Uterus (tissue), 2 donors: ENCODE data around the gene INPP5A.

ENCODE experiments used
- CTCF ChIP-seq, 4 experiments: fragments of 200-600 bp in 2 of 4; fragments of 450-650 bp in 2 of 4; sonication (generic) in 2 of 4; IDR thresholded peaks; one replicate each; pipeline ENCODE4 v1.5.1; 2016 to 2019; ENCODE audit warnings: antibody characterized with exemption in 4 of 4, mild to moderate bottlenecking in 2 of 4, moderate library complexity in 1 of 4
- POLR2A ChIP-seq, 2 donors: fragments of 450-650 bp; IDR thresholded peaks; one replicate each; pipeline ENCODE4 v1.6.1; 2016; ENCODE audit warnings: antibody characterized with exemption in 2 of 2, mild to moderate bottlenecking in 1 of 2, moderate library complexity in 1 of 2

GRCh38 chr10:132564249-132564605 is 26.6 kb downstream of the INPP5A start:
- no peak for TF ChIP-seq CTCF (IDR thresholded peaks at IDR 0.05)
- no peak for TF ChIP-seq POLR2A (IDR thresholded peaks at IDR 0.05)
